ENCODE data around the gene LRG1.

LRG1 gene

GRCh38 chr19:4495471-4495870 is 44.4 kb downstream of the LRG1 start:
- DNase-seq (ENCODE audit: low spot score) = no peak
- in situ Hi-C loops (cut with MboI; ENCODE audit: low sequenced_read_pairs, unreplicated experiment) = no loop called here
- TF ChIP-seq CTCF (IDR thresholded peaks at IDR 0.05; ENCODE audit: borderline replicate concordance, control extremely low read depth, extremely low read depth, insufficient read depth, missing control alignments) = no peak

GRCh38 chr19:4494691-4495064 is 45.2 kb downstream of the LRG1 start:
- no peak for DNase-seq (ENCODE audit: low spot score)
- in situ Hi-C loops (cut with MboI; ENCODE audit: low sequenced_read_pairs, unreplicated experiment) = no loop called here
- no peak for TF ChIP-seq CTCF (IDR thresholded peaks at IDR 0.05; ENCODE audit: borderline replicate concordance, control extremely low read depth, extremely low read depth, insufficient read depth, missing control alignments)

- DNase-seq (ENCODE audit: low spot score) = no peak
- TF ChIP-seq CTCF (IDR thresholded peaks at IDR 0.05; ENCODE audit: borderline replicate concordance, control extremely low read depth, extremely low read depth, insufficient read depth, missing control alignments) = no peak
- in situ Hi-C loops (cut with MboI; ENCODE audit: low sequenced_read_pairs, unreplicated experiment) = no loop called here
Measured at GRCh38 chr19:4493929-4494690, 45.7 kb downstream of the LRG1 start.

GRCh38 chr19:4493104-4493928 is 46.5 kb downstream of the LRG1 start:
- TF ChIP-seq CTCF (IDR thresholded peaks at IDR 0.05; ENCODE audit: borderline replicate concordance, control extremely low read depth, extremely low read depth, insufficient read depth, missing control alignments) = no peak
- in situ Hi-C loops (cut with MboI; ENCODE audit: low sequenced_read_pairs, unreplicated experiment) = no loop called here
- no peak for DNase-seq (ENCODE audit: low spot score)

GRCh38 chr19:4492337-4493103 is 47.3 kb downstream of the LRG1 start:
- no peak for TF ChIP-seq CTCF (IDR thresholded peaks at IDR 0.05; ENCODE audit: borderline replicate concordance, control extremely low read depth, extremely low read depth, insufficient read depth, missing control alignments)
- no peak for DNase-seq (ENCODE audit: low spot score)
- in situ Hi-C loops (cut with MboI; ENCODE audit: low sequenced_read_pairs, unreplicated experiment) = no loop called here

- DNase-seq (ENCODE audit: low spot score) = no peak
- in situ Hi-C loops (cut with MboI; ENCODE audit: low sequenced_read_pairs, unreplicated experiment) = no loop called here
- TF ChIP-seq CTCF (IDR thresholded peaks at IDR 0.05; ENCODE audit: borderline replicate concordance, control extremely low read depth, extremely low read depth, insufficient read depth, missing control alignments) = no peak
Measured at GRCh38 chr19:4491446-4491845, 48.4 kb downstream of the LRG1 start.

All from GM13976 (cell line).